HL-60 (cell line): ENCODE results near the gene TOX3.

Source experiments
- DNase-seq, 2 experiments: peaks; one replicate each; pipeline ENCODE4 v3.0.0-alpha.2; 2010 to 2020; ENCODE audit warnings: low read depth in 1 of 2, low spot score in 1 of 2
- H3K27ac ChIP-seq: fragments of 250-450 bp; sonication (Bioruptor Pico); replicated peaks from 2 replicates; pipeline ENCODE4 v1.5.1; 2020; ENCODE audit warnings: mild to moderate bottlenecking, moderate library complexity
- H3K27me3 ChIP-seq: fragments of 250-450 bp; sonication (Bioruptor Pico); 2 replicates; pipeline ENCODE4 v1.5.1; 2021; ENCODE audit warnings: mild to moderate bottlenecking, moderate library complexity; ENCODE audit not compliant: insufficient read depth, poor library complexity, severe bottlenecking
- H3K4me3 ChIP-seq: replicated peaks from 2 replicates; pipeline ENCODE4 v1.5.1; 2011; ENCODE audit warnings: mild to moderate bottlenecking, control low read depth, low read length; ENCODE audit not compliant: insufficient read depth
- CTCF ChIP-seq: IDR thresholded peaks from one replicate; pipeline ENCODE4 v1.5.1; 2011; ENCODE audit warnings: low read length, control low read depth, inconsistent platforms; ENCODE audit not compliant: insufficient read depth
- GABPA ChIP-seq: IDR thresholded peaks from 2 replicates; pipeline ENCODE4 v1.6.1; 2012; ENCODE audit warnings: low read depth
- POLR2AphosphoS5 ChIP-seq: IDR thresholded peaks from 2 replicates; pipeline ENCODE4 v1.6.1; 2012; ENCODE audit warnings: low read depth
- REST ChIP-seq: IDR thresholded peaks from 2 replicates; pipeline ENCODE4 v1.6.1; 2012; ENCODE audit warnings: low read depth; ENCODE audit not compliant: insufficient replicate concordance
- SPI1 ChIP-seq: IDR thresholded peaks from 2 replicates; pipeline ENCODE4 v1.6.1; 2012; ENCODE audit warnings: low read depth, mild to moderate bottlenecking, borderline replicate concordance

TOX3 gene

GRCh38 chr16:52496051-52496876, 50.7 kb downstream of the TOX3 start:
- no peak overlapping the region for H3K4me3 ChIP-seq
- TF ChIP-seq CTCF (no peak), POLR2AphosphoS5 (no peak), GABPA (no peak), REST (no peak), SPI1 (no peak)
- no peak for DNase-seq
- H3K27me3 ChIP-seq = peaks cover 3% of the 10 kb centered on the region
- H3K27ac ChIP-seq = no peak overlapping the region

DNA sequence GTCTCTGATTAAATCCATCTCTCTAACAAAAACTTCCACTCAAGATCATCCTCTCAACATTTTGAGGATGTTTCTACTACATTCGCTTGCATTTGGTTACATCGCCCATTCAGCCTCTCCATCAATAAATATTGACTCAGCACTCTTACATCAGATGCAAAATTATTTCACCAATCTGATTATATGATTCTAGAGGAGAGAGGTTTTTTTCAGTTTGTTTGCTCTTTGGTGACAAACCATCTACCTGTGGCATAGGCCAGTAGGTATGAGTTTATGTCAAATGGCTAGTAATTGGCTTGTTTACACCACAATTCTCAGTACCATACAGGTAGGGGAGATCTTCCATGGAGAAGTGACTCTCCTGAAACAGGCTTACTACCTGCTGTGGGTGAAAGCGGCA, 52.3 kb downstream of the TOX3 start:
- TF ChIP-seq GABPA (no peak), POLR2AphosphoS5 (no peak), CTCF (no peak), REST (no peak), SPI1 (no peak)
- Histone ChIP-seq H3K27ac (no peak overlapping the region), H3K4me3 (no peak overlapping the region), H3K27me3 (peaks cover 3% of the 10 kb centered on the region)
- no peak for DNase-seq

DNA sequence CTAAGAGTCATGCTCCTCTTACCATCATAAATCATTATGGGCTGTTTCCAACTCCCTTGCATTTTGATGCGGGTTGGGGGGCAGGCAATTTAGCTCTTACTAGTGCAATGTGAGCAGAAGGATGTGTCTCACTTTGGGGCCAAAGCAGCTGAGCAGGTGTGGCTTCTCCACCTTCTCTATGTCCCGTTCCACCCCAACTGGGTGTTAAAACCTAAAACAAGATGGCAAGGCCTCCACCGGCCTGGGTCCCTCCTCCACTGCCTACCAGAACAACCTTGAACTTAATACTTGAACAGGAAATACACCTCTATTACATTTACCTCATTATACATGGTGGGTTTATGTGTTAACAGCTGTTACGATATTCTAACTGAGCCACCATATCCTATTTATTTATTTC, 52.8 kb downstream of the TOX3 start:
- Histone ChIP-seq H3K4me3 (no peak overlapping the region), H3K27me3 (peaks cover 3% of the 10 kb centered on the region), H3K27ac (no peak overlapping the region)
- no peak for DNase-seq
- TF ChIP-seq GABPA (no peak), SPI1 (no peak), POLR2AphosphoS5 (no peak), REST (no peak), CTCF (no peak)
